Sigmoid colon (tissue), 7 donors: Measurements from ENCODE around the gene ACVR1. TPM values are rescaled to one million over a fixed set of nuclear protein-coding genes. Genes with fewer than 3 reads are reported as not detected.

ENCODE experiments used
- DNase-seq: peaks from one replicate; pipeline ENCODE4 v3.0.0-alpha.2; 2019
- H3K27ac ChIP-seq, 4 donors: fragments of 200-600 bp; sonication (generic); one replicate each; pipeline ENCODE4 v1.5.1; 2016 to 2019; ENCODE audit warnings: mild to moderate bottlenecking in 1 of 4
- H3K27me3 ChIP-seq, 3 donors: fragments of 200-600 bp; sonication (generic); one replicate each; pipeline ENCODE4 v1.5.1; 2019; ENCODE audit warnings: mild to moderate bottlenecking in 1 of 3
- H3K36me3 ChIP-seq, 4 donors: fragments of 200-600 bp; sonication (generic); one replicate each; pipeline ENCODE4 v1.5.1; 2016 to 2019
- H3K4me1 ChIP-seq, 4 donors: fragments of 200-600 bp; sonication (generic); one replicate each; pipeline ENCODE4 v1.5.1; 2017 to 2019
- H3K4me3 ChIP-seq, 4 donors: fragments of 200-600 bp; sonication (generic); one replicate each; pipeline ENCODE4 v1.5.1; 2017 to 2019; ENCODE audit warnings: mild to moderate bottlenecking in 2 of 4, moderate library complexity in 1 of 4
- H3K9me3 ChIP-seq, 4 donors: fragments of 200-600 bp in 3 of 4; sonication (generic) in 3 of 4; one replicate each; pipeline versions ENCODE4 v1.5.1 to v1.6.1; 2013 to 2019
- EP300 ChIP-seq, 4 donors: sonication (generic); formaldehyde crosslinking; IDR thresholded peaks; one replicate each; pipeline ENCODE4 v1.6.1; 2017; ENCODE audit warnings: antibody characterized with exemption in 4 of 4
- POLR2A ChIP-seq, 2 donors: fragments of 450-650 bp; IDR thresholded peaks; one replicate each; pipeline ENCODE4 v1.6.1; 2016; ENCODE audit warnings: antibody characterized with exemption in 2 of 2, mild to moderate bottlenecking in 2 of 2, moderate library complexity in 2 of 2
- POLR2AphosphoS5 ChIP-seq, 4 donors: sonication (generic); formaldehyde crosslinking; IDR thresholded peaks; one replicate each; pipeline ENCODE4 v1.6.1; 2017; ENCODE audit warnings: antibody characterized with exemption in 4 of 4
- WGBS, 2 donors: extraction: QIAGEN DNeasy Blood & Tissue Kit; methylation state at CpG; one replicate each; pipeline ENCODE4 v1.1.7; 2013; 5-methylcytosine and 5-hydroxymethylcytosine counted together
- intact Hi-C: fragments of 100-400 bp; cut with DNase I; formaldehyde crosslinking; loops from one replicate; pipeline ENCODE4 v1.15.1; 2023
- polyA plus RNA-seq, 3 donors: library from polyadenylated mRNA; stranded (reverse); fragments of 200-250 nt; gene quantifications; one replicate each; pipeline ENCODE4 v1.2.3, GENCODE V29; 2013
- total RNA-seq, 4 donors: library from RNA; depleted of rRNA; stranded (reverse); fragments of >200 nt; gene quantifications; one replicate each; pipeline ENCODE4 v1.1.0, GENCODE V29; 2016
- TF ChIP-seq, protein P1 (sequence below), 4 experiments: fragments of 450-650 bp in 3 of 4; fragments of 200-600 bp in 1 of 4; IDR thresholded peaks; one replicate each; pipeline ENCODE4 v1.5.1; 2016 to 2019; ENCODE audit warnings: antibody characterized with exemption in 4 of 4, mild to moderate bottlenecking in 3 of 4, moderate library complexity in 2 of 4
- donor health status: healthy with polysubstance abuse.
- donor health status: Bipolar disorder and iron deficiency.
- donor health status: healthy.

ACVR1 gene
- total and polyA plus RNA-seq, 7 donors, result 2.3 to 36.0 (median 20.0) TPM

DNA sequence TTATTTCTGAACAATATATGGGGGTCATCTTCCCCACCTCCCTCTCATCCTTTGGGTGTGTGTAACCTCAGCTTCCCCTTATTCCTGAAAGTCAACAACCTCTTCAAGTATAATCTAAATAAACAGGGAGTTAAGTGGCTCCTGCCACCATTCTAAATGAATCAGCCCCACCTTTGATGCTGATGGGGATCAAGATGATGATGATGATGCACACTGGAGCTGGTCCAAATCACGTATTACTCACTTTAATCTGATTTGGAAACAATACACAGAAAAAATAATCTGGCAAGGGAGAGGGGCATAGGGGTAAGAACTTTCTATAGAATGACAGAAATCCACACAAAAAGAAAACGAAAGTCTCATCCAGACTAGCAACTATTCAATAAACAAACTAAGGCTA lies 7.1 kb downstream of the ACVR1 start:
- H3K27ac ChIP-seq, result no peak overlapping the region
- no peak for TF ChIP-seq EP300 (IDR thresholded peaks at IDR 0.05)
- no peak for TF ChIP-seq POLR2A (IDR thresholded peaks at IDR 0.05)
- no peak for TF ChIP-seq POLR2AphosphoS5 (IDR thresholded peaks at IDR 0.05)
- TF ChIP-seq, protein P1, sequence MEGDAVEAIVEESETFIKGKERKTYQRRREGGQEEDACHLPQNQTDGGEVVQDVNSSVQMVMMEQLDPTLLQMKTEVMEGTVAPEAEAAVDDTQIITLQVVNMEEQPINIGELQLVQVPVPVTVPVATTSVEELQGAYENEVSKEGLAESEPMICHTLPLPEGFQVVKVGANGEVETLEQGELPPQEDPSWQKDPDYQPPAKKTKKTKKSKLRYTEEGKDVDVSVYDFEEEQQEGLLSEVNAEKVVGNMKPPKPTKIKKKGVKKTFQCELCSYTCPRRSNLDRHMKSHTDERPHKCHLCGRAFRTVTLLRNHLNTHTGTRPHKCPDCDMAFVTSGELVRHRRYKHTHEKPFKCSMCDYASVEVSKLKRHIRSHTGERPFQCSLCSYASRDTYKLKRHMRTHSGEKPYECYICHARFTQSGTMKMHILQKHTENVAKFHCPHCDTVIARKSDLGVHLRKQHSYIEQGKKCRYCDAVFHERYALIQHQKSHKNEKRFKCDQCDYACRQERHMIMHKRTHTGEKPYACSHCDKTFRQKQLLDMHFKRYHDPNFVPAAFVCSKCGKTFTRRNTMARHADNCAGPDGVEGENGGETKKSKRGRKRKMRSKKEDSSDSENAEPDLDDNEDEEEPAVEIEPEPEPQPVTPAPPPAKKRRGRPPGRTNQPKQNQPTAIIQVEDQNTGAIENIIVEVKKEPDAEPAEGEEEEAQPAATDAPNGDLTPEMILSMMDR (IDR thresholded peaks at IDR 0.05), result no peak
- H3K27me3 ChIP-seq, result no peaks in the 10 kb centered on the region
- intact Hi-C loops, result no loop called here
- H3K4me1 ChIP-seq, result peaks cover 0 to 51% (median 31%) of the 10 kb centered on the region in 4 donors
- WGBS, 2 donors, result 71 to 78% methylated on average over 2 of the region's 2 CpGs
- H3K36me3 ChIP-seq, result no peaks in the 10 kb centered on the region
- no peak overlapping the region for H3K4me3 ChIP-seq
- no peaks in the 10 kb centered on the region for H3K9me3 ChIP-seq
- no peak for DNase-seq

DNA sequence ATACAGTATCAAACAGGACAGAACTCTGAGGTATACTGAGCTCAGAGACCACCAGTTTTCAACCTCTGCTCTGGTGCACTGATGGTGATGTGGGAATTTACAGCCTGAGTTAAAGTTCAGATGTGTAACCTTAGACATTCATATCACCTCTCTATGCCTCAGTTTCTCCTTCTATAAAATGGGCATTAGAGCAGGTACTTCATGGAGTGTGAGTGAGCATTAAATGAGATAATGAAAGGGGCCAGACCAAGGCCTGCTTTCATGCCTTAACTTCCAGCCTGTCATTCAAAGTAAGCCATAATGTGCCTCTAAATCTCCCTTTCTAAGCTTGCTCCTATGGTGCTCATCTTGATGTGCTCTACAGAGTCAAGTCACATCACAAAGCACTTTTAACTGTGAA lies 8.4 kb downstream of the ACVR1 start:
- Histone ChIP-seq H3K27me3 (no peaks in the 10 kb centered on the region), H3K4me1 (peaks cover 0 to 40% (median 20%) of the 10 kb centered on the region in 4 donors), H3K36me3 (no peaks in the 10 kb centered on the region), H3K4me3 (no peak overlapping the region), H3K27ac (no peak overlapping the region), H3K9me3 (no peaks in the 10 kb centered on the region)
- intact Hi-C loops, result no loop called here
- TF ChIP-seq, protein P1 (IDR thresholded peaks at IDR 0.05), result no peak
- TF ChIP-seq POLR2AphosphoS5 (IDR thresholded peaks at IDR 0.05) (no peak), EP300 (IDR thresholded peaks at IDR 0.05) (no peak), POLR2A (IDR thresholded peaks at IDR 0.05) (no peak)
- no peak for DNase-seq

DNA sequence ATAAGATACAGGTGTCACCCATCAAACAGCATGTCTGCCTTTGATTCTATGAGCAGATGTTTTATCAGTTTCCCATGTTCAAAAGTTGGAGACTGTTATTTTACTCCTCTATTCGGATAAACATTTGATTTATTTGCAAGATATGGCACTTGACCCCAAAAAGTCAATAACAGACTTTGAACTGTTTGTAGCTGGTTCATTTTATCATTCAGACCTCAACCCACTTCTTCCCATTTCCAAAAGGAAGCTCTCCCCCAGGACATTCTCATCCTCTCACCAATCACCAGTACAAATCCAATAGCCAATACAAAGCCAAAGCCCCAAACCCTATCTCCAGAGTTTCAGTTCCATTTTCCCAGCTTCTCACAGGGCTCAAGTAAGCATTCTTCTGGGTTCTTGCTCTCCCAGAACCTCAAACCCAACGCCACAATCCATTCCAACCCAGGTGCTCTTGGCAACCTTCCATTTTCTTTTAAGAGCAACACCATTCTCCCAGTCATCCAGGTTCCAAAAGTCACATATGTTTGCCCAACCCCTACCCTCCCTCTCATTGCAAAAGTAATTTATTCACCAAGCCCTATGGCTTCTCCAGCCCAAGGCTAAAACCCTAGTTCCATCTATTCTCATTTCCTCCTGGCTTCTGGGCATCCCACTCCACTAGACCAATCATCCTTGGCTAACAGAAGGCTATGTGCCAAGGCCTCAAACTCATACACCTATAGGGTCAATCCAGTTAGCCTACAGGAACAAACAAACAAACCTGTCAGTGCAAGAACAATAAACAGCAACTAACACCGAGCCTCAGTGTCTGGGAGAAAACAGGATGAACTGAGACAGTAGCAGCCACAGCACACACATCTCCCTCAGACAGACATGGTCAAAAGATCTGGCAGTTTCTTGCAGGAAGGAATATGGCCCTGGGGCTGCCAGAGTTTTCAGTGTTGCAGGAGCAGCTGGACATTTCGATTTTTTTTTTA lies 9.2 kb downstream of the ACVR1 start:
- Histone ChIP-seq H3K36me3 (no peaks in the 10 kb centered on the region), H3K27ac (peak overlapping the region in 1 of 4 donors; percentile 17), H3K9me3 (no peaks in the 10 kb centered on the region), H3K27me3 (no peaks in the 10 kb centered on the region), H3K4me3 (no peak overlapping the region), H3K4me1 (peaks cover 0 to 32% (median 17%) of the 10 kb centered on the region in 4 donors)
- TF ChIP-seq EP300 (IDR thresholded peaks at IDR 0.05), result no peak
- TF ChIP-seq POLR2AphosphoS5 (IDR thresholded peaks at IDR 0.05), result no peak
- no peak for TF ChIP-seq POLR2A (IDR thresholded peaks at IDR 0.05)
- TF ChIP-seq, protein P1 (IDR thresholded peaks at IDR 0.05), result no peak
- 51 to 77% methylated on average over 4 of the region's 4 CpGs for WGBS, 2 donors
- intact Hi-C loops, result no loop called here
- no peak for DNase-seq

DNA sequence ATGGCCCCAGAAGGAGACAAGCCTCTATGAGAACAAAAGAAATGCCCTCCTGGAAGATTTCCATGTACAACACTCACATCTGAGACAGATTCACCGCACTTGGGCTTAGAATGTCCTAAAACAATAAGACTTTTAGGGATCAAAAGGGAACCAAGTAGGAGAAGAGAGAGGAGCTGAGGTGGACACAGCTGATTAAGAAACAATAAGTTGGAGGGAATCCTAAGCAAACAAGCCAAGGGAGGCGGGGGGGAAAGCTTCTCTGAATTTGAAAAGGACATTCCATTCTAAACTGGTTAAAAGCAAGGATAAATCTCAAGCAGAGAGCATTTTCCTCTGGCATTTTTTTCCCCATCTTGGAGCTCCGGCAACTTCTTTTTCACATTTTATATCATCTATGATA lies 9.9 kb downstream of the ACVR1 start:
- no peak overlapping the region for H3K4me3 ChIP-seq
- peak overlapping the region in 1 of 4 donors; percentile 17 for H3K27ac ChIP-seq
- H3K4me1 ChIP-seq, result peaks cover 0 to 32% (median 14%) of the 10 kb centered on the region in 4 donors
- no peaks in the 10 kb centered on the region for H3K36me3 ChIP-seq
- intact Hi-C loops, result no loop called here
- WGBS, 2 donors, result 86 to 87% methylated on average over 3 of the region's 3 CpGs
- no peak for DNase-seq
- no peaks in the 10 kb centered on the region for H3K27me3 ChIP-seq
- no peak for TF ChIP-seq EP300 (IDR thresholded peaks at IDR 0.05)
- TF ChIP-seq POLR2A (IDR thresholded peaks at IDR 0.05), result no peak
- TF ChIP-seq, protein P1 (IDR thresholded peaks at IDR 0.05), result no peak
- TF ChIP-seq POLR2AphosphoS5 (IDR thresholded peaks at IDR 0.05), result no peak
- H3K9me3 ChIP-seq, result no peaks in the 10 kb centered on the region
